T-cell (primary cell): ENCODE measurements around the gene SCN2A. TPM values are rescaled to one million over a fixed set of nuclear protein-coding genes. Genes with fewer than 3 reads are reported as not detected.

Source experiments
- ATAC-seq, 4 experiments: fragments of 200-7000 bp in 3 of 4; fragments of 150-1000 bp in 1 of 4; cut with Tn5 transposase; replicated peaks in 1 of 4; 1 replicate in 3 of 4; 2 replicates in 1 of 4; pipeline ENCODE4 v1.10.0; 2021; ENCODE audit warnings: moderate library complexity in 3 of 4, mild to moderate bottlenecking in 2 of 4, moderate number of reproducible peaks in 1 of 4
- CTCF ChIA-PET, 2 donors: fragments of 300-600 bp; sonication (Branson Sonifier 250); formaldehyde crosslinking; loops; one replicate each; lab custom pipeline; 2022; ENCODE audit warnings: antibody characterized with exemption in 2 of 2; lab: Charles Lee
- POLR2A ChIA-PET, 2 donors: fragments of 300-600 bp; sonication (Branson Sonifier 250); formaldehyde crosslinking; loops; one replicate each; lab custom pipeline; 2022; ENCODE audit warnings: antibody characterized with exemption in 2 of 2; lab: Charles Lee
- DNase-seq, 35 experiments: peaks; one replicate each; pipeline versions ENCODE4 v3.0.0 to v3.0.0-alpha.2; 2013 to 2023
- H3K27ac ChIP-seq: one replicate; pipeline ENCODE4 v1.5.1; 2013; ENCODE audit warnings: low read length
- H3K27me3 ChIP-seq, 2 experiments: replicated peaks in 1 of 2; 1 replicate in 1 of 2; 2 replicates in 1 of 2; pipeline versions ENCODE4 v1.6.1 to v1.7.0; 2013; ENCODE audit warnings: low read length in 1 of 2, mixed read lengths in 1 of 2; ENCODE audit not compliant: control insufficient read depth in 2 of 2, insufficient read depth in 2 of 2; ENCODE audit errors: extremely low read depth in 1 of 2
- H3K36me3 ChIP-seq, 2 donors: 1 replicate in 1 of 2; 2 replicates in 1 of 2; pipeline versions ENCODE4 v1.6.1 to v1.7.0; 2013; ENCODE audit warnings: low read length in 1 of 2; ENCODE audit not compliant: control insufficient read depth in 2 of 2, insufficient read depth in 1 of 2; ENCODE audit errors: extremely low read depth in 1 of 2
- H3K4me1 ChIP-seq, 2 experiments: 1 replicate in 1 of 2; 2 replicates in 1 of 2; pipeline versions ENCODE4 v1.6.1 to v1.7.0; 2013; ENCODE audit warnings: low read length in 2 of 2, mixed read lengths in 1 of 2; ENCODE audit not compliant: insufficient read depth in 2 of 2, control insufficient read depth in 1 of 2; ENCODE audit errors: extremely low read depth in 1 of 2
- H3K4me3 ChIP-seq, 2 donors: 1 replicate in 1 of 2; 2 replicates in 1 of 2; pipeline versions ENCODE4 v1.5.1 to v1.7.0; 2013; ENCODE audit warnings: mild to moderate bottlenecking in 2 of 2, low read length in 1 of 2, moderate library complexity in 1 of 2; ENCODE audit not compliant: control insufficient read depth in 1 of 2; ENCODE audit errors: extremely low read depth in 1 of 2
- H3K9me3 ChIP-seq: 2 replicates; pipeline ENCODE4 v1.7.0; 2013
- H3K27ac Mint-ChIP-seq, 2 donors: one replicate each; pipeline ENCODE4 v1.8.0; 2020 to 2021; ENCODE audit warnings: mild to moderate bottlenecking in 2 of 2, mixed read lengths in 2 of 2
- H3K27me3 Mint-ChIP-seq, 2 donors: one replicate each; pipeline ENCODE4 v1.8.0; 2021 to 2022; ENCODE audit warnings: mixed read lengths in 2 of 2
- H3K36me3 Mint-ChIP-seq: one replicate; pipeline ENCODE4 v1.8.0; 2021; ENCODE audit warnings: mixed read lengths
- H3K4me1 Mint-ChIP-seq, 3 donors: one replicate each; pipeline ENCODE4 v1.8.0; 2020 to 2022; ENCODE audit warnings: mixed read lengths in 3 of 3, mild to moderate bottlenecking in 1 of 3
- H3K4me3 Mint-ChIP-seq, 3 donors: one replicate each; pipeline ENCODE4 v1.8.0; 2020 to 2022; ENCODE audit warnings: mild to moderate bottlenecking in 3 of 3, mixed read lengths in 3 of 3, moderate library complexity in 3 of 3
- H3K9me3 Mint-ChIP-seq, 3 donors: one replicate each; pipeline ENCODE4 v1.8.0; 2020 to 2022; ENCODE audit warnings: mixed read lengths in 3 of 3
- WGBS: methylation state at CpG from one replicate; pipeline ENCODE4 v1.1.5; 2013; ENCODE audit warnings: missing lambda C conversion rate; ENCODE audit not compliant: insufficient coverage; 5-methylcytosine and 5-hydroxymethylcytosine counted together
- total RNA-seq, 35 experiments: library from RNA in 6 of 35; stranded (reverse) in 6 of 35; fragments of 120-200 nt in 1 of 35; gene quantifications; one replicate each; pipeline versions ENCODE4 v1.2.1 to v1.2.4 and lab custom pipeline; 2013 to 2026

Gene SCN2A
- total RNA-seq, 5 donors from 2014 or later (not counting 1 experiment from before 2014, with no cell fraction given), result not detected

- CTCF ChIA-PET, result interaction anchor here (0.5 to 1.2 kb wide), 14 partner anchors 15 to 960 kb away, joined by 3 to 8 read pairs (median 4); no protein-coding TSS in a partner anchor
- Histone ChIP-seq H3K4me1 (peaks cover 0 to 4% of the 10 kb centered on the region in 2 experiments), H3K27ac (no peak overlapping the region), H3K27me3 (no peaks in the 10 kb centered on the region), H3K36me3 (no peaks in the 10 kb centered on the region), H3K4me3 (no peak overlapping the region), H3K9me3 (no peaks in the 10 kb centered on the region)
- no peak overlapping the region for H3K27ac Mint-ChIP-seq
- no peak overlapping the region for H3K4me3 Mint-ChIP-seq
- POLR2A ChIA-PET, result interaction anchor here (0.6 kb wide), 2 partner anchors 10 to 459 kb away, joined by 3 to 12 read pairs; no protein-coding TSS in a partner anchor
- no CpG with 5 or more reads among the region's 6 CpGs for WGBS
- peaks cover 0 to 5% (median 3%) of the 10 kb centered on the region in 3 donors for H3K4me1 Mint-ChIP-seq
- H3K36me3 Mint-ChIP-seq, result no peaks in the 10 kb centered on the region
- ATAC-seq (peak; percentile 98 to 100 (median 100)), DNase-seq (peak in 31 of 35 experiments; percentile 1 to 89 (median 30))
- peaks cover 2 to 5% of the 10 kb centered on the region in 2 donors for H3K27me3 Mint-ChIP-seq
- no peaks in the 10 kb centered on the region for H3K9me3 Mint-ChIP-seq
These were observed 54.5 kb downstream of the SCN2A start for GRCh38 chr2:165293440-165294420.

DNA sequence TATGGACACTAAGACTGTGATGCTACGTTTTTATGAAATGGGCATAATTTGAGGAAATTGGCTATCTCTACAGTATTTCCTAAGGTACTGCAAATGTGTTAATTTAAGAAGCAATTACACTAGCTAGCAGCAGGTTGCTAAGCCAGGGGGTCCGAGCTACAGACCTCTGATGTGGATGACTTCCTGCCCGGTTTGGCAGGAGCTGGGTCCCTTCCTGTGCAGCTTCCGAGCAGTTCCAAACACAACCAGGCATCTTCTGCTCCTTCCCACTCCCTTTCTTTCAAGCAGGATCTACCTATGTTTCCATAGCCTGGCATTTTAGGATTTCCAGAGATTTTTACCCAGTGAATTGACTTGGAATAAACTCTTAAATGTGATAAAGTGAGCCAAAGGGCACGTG, 55.7 kb downstream of the SCN2A start:
- no peak for ATAC-seq
- CTCF ChIA-PET, result no interaction called here
- Histone ChIP-seq H3K27ac (no peak overlapping the region), H3K36me3 (no peaks in the 10 kb centered on the region), H3K4me3 (no peak overlapping the region), H3K9me3 (no peaks in the 10 kb centered on the region), H3K4me1 (peaks cover 0 to 4% of the 10 kb centered on the region in 2 experiments), H3K27me3 (no peaks in the 10 kb centered on the region)
- DNase-seq, result no peak
- no peak overlapping the region for H3K27ac Mint-ChIP-seq
- WGBS, result 65% methylated on average over 4 of the region's 5 CpGs
- H3K36me3 Mint-ChIP-seq, result no peaks in the 10 kb centered on the region
- peaks cover 0 to 5% (median 3%) of the 10 kb centered on the region in 3 donors for H3K4me1 Mint-ChIP-seq
- POLR2A ChIA-PET, result no interaction called here
- no peaks in the 10 kb centered on the region for H3K9me3 Mint-ChIP-seq
- peaks cover 2 to 5% of the 10 kb centered on the region in 2 donors for H3K27me3 Mint-ChIP-seq
- no peak overlapping the region for H3K4me3 Mint-ChIP-seq

DNA sequence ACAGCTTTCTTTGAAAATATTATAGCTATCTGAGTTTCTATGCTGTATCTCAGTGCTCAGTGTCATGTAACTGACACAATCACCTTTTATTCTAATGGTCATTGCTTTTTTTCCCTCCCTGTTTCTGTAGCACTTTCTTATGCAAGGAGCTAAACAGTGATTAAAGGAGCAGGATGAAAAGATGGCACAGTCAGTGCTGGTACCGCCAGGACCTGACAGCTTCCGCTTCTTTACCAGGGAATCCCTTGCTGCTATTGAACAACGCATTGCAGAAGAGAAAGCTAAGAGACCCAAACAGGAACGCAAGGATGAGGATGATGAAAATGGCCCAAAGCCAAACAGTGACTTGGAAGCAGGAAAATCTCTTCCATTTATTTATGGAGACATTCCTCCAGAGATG, 56.4 kb downstream of the SCN2A start:
- no peaks in the 10 kb centered on the region for H3K9me3 ChIP-seq
- H3K36me3 ChIP-seq, result no peaks in the 10 kb centered on the region
- POLR2A ChIA-PET, result interaction anchor here in 1 of 2 donors (0.8 kb wide), 1 partner anchor 38 kb away, joined by 4 read pairs; no protein-coding TSS in a partner anchor
- H3K27ac Mint-ChIP-seq, result no peak overlapping the region
- H3K4me3 Mint-ChIP-seq, result no peak overlapping the region
- DNase-seq (no peak), ATAC-seq (no peak)
- CTCF ChIA-PET, result interaction anchor here in 1 of 2 donors (0.6 kb wide), 1 partner anchor 584 kb away, joined by 5 read pairs; no protein-coding TSS in a partner anchor
- H3K4me1 Mint-ChIP-seq, result peaks cover 0 to 5% (median 3%) of the 10 kb centered on the region in 3 donors
- 94% methylated on average over 3 of the region's 4 CpGs for WGBS
- no peaks in the 10 kb centered on the region for H3K27me3 ChIP-seq
- no peaks in the 10 kb centered on the region for H3K36me3 Mint-ChIP-seq
- no peak overlapping the region for H3K4me3 ChIP-seq
- peaks cover 2 to 5% of the 10 kb centered on the region in 2 donors for H3K27me3 Mint-ChIP-seq
- peaks cover 0 to 4% of the 10 kb centered on the region in 2 experiments for H3K4me1 ChIP-seq
- no peaks in the 10 kb centered on the region for H3K9me3 Mint-ChIP-seq
- H3K27ac ChIP-seq, result no peak overlapping the region

DNA sequence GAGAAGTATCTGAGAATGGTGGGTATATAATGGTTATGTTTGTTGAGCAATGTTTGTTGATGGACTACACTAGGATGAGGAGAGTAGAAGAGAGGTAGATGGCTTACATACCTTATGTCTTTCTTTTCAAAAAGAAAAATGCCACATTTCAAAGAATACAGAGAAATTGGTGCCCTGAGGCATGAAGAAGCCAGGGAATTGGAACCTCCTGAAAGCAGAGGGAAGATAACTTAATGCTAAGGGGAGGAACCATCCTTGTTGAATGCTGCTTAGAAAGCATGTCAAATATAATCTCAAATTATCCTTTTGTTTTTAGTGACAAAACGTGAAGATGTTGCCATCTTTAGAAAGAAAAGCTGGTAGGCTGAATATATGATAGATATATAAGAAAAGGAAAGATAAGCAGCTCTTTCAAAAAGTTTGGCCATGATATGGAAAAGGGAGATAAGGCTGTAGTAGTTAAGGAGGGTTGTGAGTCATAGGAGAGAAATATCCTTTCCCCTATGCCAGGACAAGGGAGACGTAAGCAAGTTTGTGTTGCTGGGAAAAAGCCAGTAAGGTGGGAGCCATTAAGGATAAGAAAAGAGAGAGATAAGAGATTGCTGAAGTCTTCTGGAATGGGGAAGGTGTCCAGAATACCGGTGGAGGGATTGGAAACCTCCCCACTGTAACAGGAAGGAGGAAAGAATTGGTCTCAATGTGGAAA, 66.3 kb downstream of the SCN2A start:
- CTCF ChIA-PET, result no interaction called here
- Mint-ChIP-seq H3K4me3 (no peak overlapping the region), H3K27ac (no peak overlapping the region), H3K4me1 (no peaks in the 10 kb centered on the region), H3K27me3 (peaks cover 9 to 10% of the 10 kb centered on the region in 2 donors), H3K36me3 (no peaks in the 10 kb centered on the region), H3K9me3 (no peaks in the 10 kb centered on the region)
- no peak for ATAC-seq
- 43% methylated on average over 2 of the region's 3 CpGs for WGBS
- Histone ChIP-seq H3K36me3 (no peaks in the 10 kb centered on the region), H3K27me3 (no peaks in the 10 kb centered on the region), H3K4me1 (no peaks in the 10 kb centered on the region), H3K27ac (no peak overlapping the region), H3K4me3 (no peak overlapping the region), H3K9me3 (no peaks in the 10 kb centered on the region)
- no peak for DNase-seq
- POLR2A ChIA-PET, result no interaction called here

- Mint-ChIP-seq H3K9me3 (no peaks in the 10 kb centered on the region), H3K27me3 (peaks cover 9 to 10% of the 10 kb centered on the region in 2 donors), H3K27ac (no peak overlapping the region), H3K4me3 (no peak overlapping the region), H3K36me3 (no peaks in the 10 kb centered on the region), H3K4me1 (no peaks in the 10 kb centered on the region)
- Histone ChIP-seq H3K27ac (no peak overlapping the region), H3K27me3 (no peaks in the 10 kb centered on the region), H3K36me3 (no peaks in the 10 kb centered on the region), H3K4me1 (no peaks in the 10 kb centered on the region), H3K4me3 (no peak overlapping the region), H3K9me3 (no peaks in the 10 kb centered on the region)
- CTCF ChIA-PET, result no interaction called here
- POLR2A ChIA-PET, result no interaction called here
- DNase-seq (no peak), ATAC-seq (no peak)
- no CpG with 5 or more reads among the region's 1 CpG for WGBS
These were observed 68.1 kb downstream of the SCN2A start for GRCh38 chr2:165307317-165307716.

GRCh38 chr2:165311949-165312348, 72.7 kb downstream of the SCN2A start:
- no peaks in the 10 kb centered on the region for H3K27me3 Mint-ChIP-seq
- no peaks in the 10 kb centered on the region for H3K27me3 ChIP-seq
- no peak for DNase-seq
- no peaks in the 10 kb centered on the region for H3K9me3 Mint-ChIP-seq
- no peak for ATAC-seq
- ChIA-PET CTCF (interaction anchor here in 1 of 2 donors (0.6 kb wide), 1 partner anchor 21 kb away, joined by 3 read pairs; no protein-coding TSS in a partner anchor), POLR2A (interaction anchor here in 1 of 2 donors (0.5 kb wide), 1 partner anchor 629 kb away, joined by 3 read pairs; no protein-coding TSS in a partner anchor)
- no peak overlapping the region for H3K27ac ChIP-seq
- H3K36me3 ChIP-seq, result no peaks in the 10 kb centered on the region
- H3K4me3 ChIP-seq, result no peak overlapping the region
- H3K4me1 ChIP-seq, result no peaks in the 10 kb centered on the region
- no CpG with 5 or more reads among the region's 1 CpG for WGBS
- H3K9me3 ChIP-seq, result no peaks in the 10 kb centered on the region
- H3K4me3 Mint-ChIP-seq, result no peak overlapping the region
- no peak overlapping the region for H3K27ac Mint-ChIP-seq
- no peaks in the 10 kb centered on the region for H3K4me1 Mint-ChIP-seq
- no peaks in the 10 kb centered on the region for H3K36me3 Mint-ChIP-seq
